Cortex of kidney (tissue), 1 donor: ENCODE results near the gene KLHL35.

ENCODE experiments used
- DNase-seq: peaks from one replicate; lab custom pipeline; 2025; lab: John Stamatoyannopoulos, UW

KLHL35 gene

GRCh38 chr11:75440960-75441803 lies 8.2 kb upstream of the KLHL35 start:
- no peak for DNase-seq

- DNase-seq, result no peak
Measured at GRCh38 chr11:75439495-75440120, 6.6 kb upstream of the KLHL35 start.

GRCh38 chr11:75439026-75439425 lies 6.0 kb upstream of the KLHL35 start:
- no peak for DNase-seq

GRCh38 chr11:75437966-75438659 lies 5.1 kb upstream of the KLHL35 start:
- no peak for DNase-seq

- no peak for DNase-seq
Measured at GRCh38 chr11:75436806-75437205, 3.8 kb upstream of the KLHL35 start.

GRCh38 chr11:75435571-75435925 lies 2.5 kb upstream of the KLHL35 start:
- no peak for DNase-seq

GRCh38 chr11:75434886-75435570 lies 2.0 kb upstream of the KLHL35 start:
- DNase-seq, result no peak

- DNase-seq, result no peak
Measured at GRCh38 chr11:75434051-75434450, 1.0 kb upstream of the KLHL35 start.

GRCh38 chr11:75433443-75433842 lies 440 bp upstream of the KLHL35 start:
- DNase-seq, result no peak

- DNase-seq, result no peak
Measured at GRCh38 chr11:75431533-75432525, 1.2 kb downstream of the KLHL35 start.

GRCh38 chr11:75430714-75431532 lies 2.1 kb downstream of the KLHL35 start:
- no peak for DNase-seq

GRCh38 chr11:75429902-75430713 lies 2.9 kb downstream of the KLHL35 start:
- DNase-seq, result no peak

- no peak for DNase-seq
Measured at GRCh38 chr11:75429641-75429901, 3.4 kb downstream of the KLHL35 start.

GRCh38 chr11:75428989-75429640 lies 3.9 kb downstream of the KLHL35 start:
- DNase-seq, result no peak

- no peak for DNase-seq
Measured at GRCh38 chr11:75428281-75428724, 4.7 kb downstream of the KLHL35 start.

- no peak for DNase-seq
Measured at GRCh38 chr11:75427181-75427580, 5.8 kb downstream of the KLHL35 start.

GRCh38 chr11:75426720-75427086 lies 6.3 kb downstream of the KLHL35 start:
- no peak for DNase-seq

GRCh38 chr11:75425422-75425821 lies 7.6 kb downstream of the KLHL35 start:
- DNase-seq, result no peak

- DNase-seq, result no peak
Measured at GRCh38 chr11:75424396-75424795, 8.6 kb downstream of the KLHL35 start.
